Smooth muscle cell (in vitro differentiated cells): Measurements from ENCODE around the gene MAP4. TPM values are rescaled to one million over a fixed set of nuclear protein-coding genes. Genes with fewer than 3 reads are reported as not detected.
A peak's percentile ranks its signal among the peaks of the same experiment; 100 is the strongest.

Experiments
- DNase-seq: peaks from one replicate; lab custom pipeline; 2025; ENCODE audit not compliant: unreplicated experiment; lab: John Stamatoyannopoulos, UW
- H2AFZ ChIP-seq: fragments of 200-600 bp; sonication (generic); 2 replicates; pipeline ENCODE4 v1.6.0; 2016; ENCODE audit warnings: antibody characterized with exemption, low read depth, mild to moderate bottlenecking
- H3F3A ChIP-seq: fragments of 200-600 bp; sonication (generic); 2 replicates; pipeline ENCODE4 v1.6.0; 2017; ENCODE audit warnings: antibody characterized with exemption, low read depth
- H3K27ac ChIP-seq: fragments of 200-600 bp; sonication (generic); 2 replicates; pipeline ENCODE4 v1.5.1; 2016; ENCODE audit warnings: low read depth, mild to moderate bottlenecking
- H3K27me3 ChIP-seq: fragments of 200-600 bp; sonication (generic); 2 replicates; pipeline ENCODE4 v1.6.1; 2016; ENCODE audit warnings: low read depth, mild to moderate bottlenecking
- H3K36me3 ChIP-seq: fragments of 200-600 bp; sonication (generic); 2 replicates; pipeline ENCODE4 v1.5.1; 2016; ENCODE audit warnings: low read depth
- H3K4me1 ChIP-seq: fragments of 200-600 bp; sonication (generic); 2 replicates; pipeline ENCODE4 v1.5.1; 2016; ENCODE audit warnings: low read depth
- H3K4me2 ChIP-seq: fragments of 200-600 bp; sonication (generic); 2 replicates; pipeline ENCODE4 v1.6.0; 2016; ENCODE audit warnings: mild to moderate bottlenecking
- H3K4me3 ChIP-seq: fragments of 200-600 bp; sonication (generic); 2 replicates; pipeline ENCODE4 v1.5.1; 2016; ENCODE audit warnings: mild to moderate bottlenecking
- H3K79me2 ChIP-seq: fragments of 200-600 bp; sonication (generic); 2 replicates; pipeline ENCODE4 v1.6.0; 2016; ENCODE audit warnings: low read depth, mild to moderate bottlenecking
- H3K9ac ChIP-seq: fragments of 200-600 bp; sonication (generic); 2 replicates; pipeline ENCODE4 v1.6.0; 2016; ENCODE audit warnings: low read depth
- H3K9me3 ChIP-seq: fragments of 200-600 bp; sonication (generic); replicated peaks from 2 replicates; pipeline ENCODE4 v1.5.1; 2016; ENCODE audit warnings: low read depth
- H4K20me1 ChIP-seq: fragments of 200-600 bp; sonication (generic); 2 replicates; pipeline ENCODE4 v1.6.0; 2016; ENCODE audit warnings: low read depth
- CTCF ChIP-seq: fragments of 200-600 bp; sonication (generic); IDR thresholded peaks from 2 replicates; pipeline ENCODE4 v1.5.1; 2017; ENCODE audit warnings: borderline replicate concordance, mild to moderate bottlenecking, antibody characterized with exemption; ENCODE audit not compliant: insufficient read depth, poor library complexity, severe bottlenecking
- WGBS: methylation state at CpG from one replicate; pipeline ENCODE4 v1.1.7; 2016; ENCODE audit warnings: low lambda C conversion rate; 5-methylcytosine and 5-hydroxymethylcytosine counted together
- polyA plus RNA-seq: library from polyadenylated mRNA; unstranded; fragments of >200 nt; fragmentation: Nextera tagmentation; extraction: Ambion mirVana; gene quantifications from 2 replicates; pipeline ENCODE4 v1.2.1, GENCODE V29; 2016
- total RNA-seq: library from RNA; depleted of rRNA; stranded (reverse); fragments of >200 nt; gene quantifications from 2 replicates; pipeline ENCODE4 v1.2.3, GENCODE V29; 2014

Gene MAP4
- total and polyA plus RNA-seq, 2 experiments from 2014 or later = 114 to 166 TPM

GRCh38 chr3:47996440-47996839, 19.8 kb downstream of the MAP4 start:
- DNase-seq = no peak

GRCh38 chr3:47994180-47994579, 22.0 kb downstream of the MAP4 start:
- Histone ChIP-seq H3K4me3 (no peak overlapping the region), H3K9ac (no peak overlapping the region), H3K36me3 (no peaks in the 10 kb centered on the region), H3K79me2 (peaks cover 90% of the 10 kb centered on the region), H3K9me3 (no peaks in the 10 kb centered on the region), H3K27ac (peak overlapping the region; percentile 19), H3K27me3 (no peaks in the 10 kb centered on the region), H4K20me1 (peaks cover 100% of the 10 kb centered on the region), H3K4me1 (peaks cover 22% of the 10 kb centered on the region), H2AFZ (no peak overlapping the region), H3F3A (peaks cover 16% of the 10 kb centered on the region), H3K4me2 (no peak overlapping the region)
- no peak for TF ChIP-seq CTCF
- 92% methylated on average over 3 of the region's 3 CpGs for WGBS
- no peak for DNase-seq

More at GRCh38 chr3:47996440-47996839, 19.8 kb downstream of the MAP4 start:
- peaks cover 26% of the 10 kb centered on the region for H3K4me1 ChIP-seq
- peak overlapping the region; percentile 30 for H3K27ac ChIP-seq
- H3K36me3 ChIP-seq = no peaks in the 10 kb centered on the region
- peaks cover 100% of the 10 kb centered on the region for H4K20me1 ChIP-seq
- H3K4me3 ChIP-seq = no peak overlapping the region
- H3F3A ChIP-seq = peaks cover 17% of the 10 kb centered on the region
- no peak overlapping the region for H3K9ac ChIP-seq
- no peak overlapping the region for H2AFZ ChIP-seq
- H3K4me2 ChIP-seq = no peak overlapping the region
- H3K27me3 ChIP-seq = no peaks in the 10 kb centered on the region
- WGBS = 84% methylated on average over 2 of the region's 2 CpGs
- no peaks in the 10 kb centered on the region for H3K9me3 ChIP-seq
- TF ChIP-seq CTCF = no peak
- H3K79me2 ChIP-seq = peaks cover 98% of the 10 kb centered on the region

- no peak for DNase-seq
- Histone ChIP-seq H2AFZ (no peak overlapping the region), H3K79me2 (peaks cover 90% of the 10 kb centered on the region), H3K9me3 (no peaks in the 10 kb centered on the region), H3K4me3 (no peak overlapping the region), H3K4me1 (no peaks in the 10 kb centered on the region), H3F3A (peaks cover 11% of the 10 kb centered on the region), H3K27me3 (no peaks in the 10 kb centered on the region), H3K27ac (no peak overlapping the region), H4K20me1 (peaks cover 100% of the 10 kb centered on the region), H3K36me3 (peaks cover 3% of the 10 kb centered on the region), H3K9ac (no peak overlapping the region), H3K4me2 (no peak overlapping the region)
- TF ChIP-seq CTCF = no peak
- 96% methylated on average over 11 of the region's 11 CpGs for WGBS
These were observed 24.9 kb downstream of the MAP4 start for GRCh38 chr3:47991341-47991740.

GRCh38 chr3:47989981-47990440, 26.2 kb downstream of the MAP4 start:
- Histone ChIP-seq H3K79me2 (peaks cover 90% of the 10 kb centered on the region), H3K4me2 (no peak overlapping the region), H3K9me3 (no peaks in the 10 kb centered on the region), H2AFZ (no peak overlapping the region), H3K27ac (peak overlapping the region; percentile 22), H3K36me3 (peaks cover 3% of the 10 kb centered on the region), H3K9ac (no peak overlapping the region), H3K4me1 (no peaks in the 10 kb centered on the region), H3F3A (peaks cover 11% of the 10 kb centered on the region), H3K4me3 (no peak overlapping the region), H4K20me1 (peaks cover 100% of the 10 kb centered on the region), H3K27me3 (no peaks in the 10 kb centered on the region)
- WGBS = 57% methylated on average over 2 of the region's 2 CpGs
- no peak for DNase-seq
- peak; percentile 93 for TF ChIP-seq CTCF
